Dermis microvascular lymphatic vessel endothelial cell (primary cell): ENCODE results near the gene KHDRBS2. TPM values are rescaled to one million over a fixed set of nuclear protein-coding genes. Genes with fewer than 3 reads are reported as not detected.

Source experiments
- DNase-seq, 2 donors: peaks; one replicate each; pipeline versions ENCODE4 v3.0.0 to v3.0.0-alpha.2; 2010; ENCODE audit warnings: low read depth in 2 of 2
- total RNA-seq: library from RNA; depleted of rRNA; stranded (reverse); fragments of >200 nt; gene quantifications from 2 replicates; pipeline ENCODE4 v1.2.1, GENCODE V29; 2014

KHDRBS2 gene
- total RNA-seq, 1 donor from 2014 or later = not detected

- DNase-seq = no peak
Measured at GRCh38 chr6:62175195-62175594, 110.8 kb downstream of the KHDRBS2 start.

DNA sequence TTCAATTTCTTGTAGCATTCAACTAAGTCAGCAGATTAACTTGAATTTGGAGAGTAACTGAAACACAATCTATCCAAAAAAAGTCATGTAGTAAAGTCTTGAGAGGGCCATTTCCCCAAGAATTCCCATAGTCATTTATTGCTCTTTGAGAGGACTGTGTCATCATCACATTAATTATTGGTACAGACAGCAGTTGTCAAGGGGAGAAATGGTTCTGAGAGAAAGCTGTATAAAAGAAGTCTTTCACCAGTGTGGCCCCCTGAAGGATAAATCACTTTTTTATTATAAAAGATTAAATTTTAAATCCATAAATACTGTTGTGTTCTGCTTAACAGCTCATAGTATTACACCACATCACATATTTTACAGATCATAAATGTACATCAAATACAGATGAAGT, 111.5 kb downstream of the KHDRBS2 start:
- DNase-seq = no peak

DNA sequence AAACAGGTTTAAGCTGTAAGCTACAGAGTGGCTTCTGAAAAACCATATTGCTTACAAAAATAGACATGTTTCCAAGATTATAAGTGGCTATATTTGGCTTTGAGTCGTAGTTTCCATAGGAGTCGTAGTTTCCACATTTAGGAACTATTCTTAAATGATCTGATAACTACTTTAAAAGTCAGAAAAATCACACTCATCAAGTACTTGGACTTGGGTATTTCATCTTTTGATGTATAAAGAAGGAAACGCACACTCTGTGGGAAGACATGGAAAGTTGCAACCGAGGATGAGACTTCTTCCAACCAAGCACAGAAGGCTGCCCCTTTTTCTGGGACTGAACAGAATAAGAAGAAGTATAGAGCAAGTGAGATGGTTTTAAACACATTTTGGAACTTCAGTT, 118.3 kb downstream of the KHDRBS2 start:
- DNase-seq = no peak

GRCh38 chr6:62162858-62163257, 123.2 kb downstream of the KHDRBS2 start:
- DNase-seq = no peak

GRCh38 chr6:62152796-62153195, 133.2 kb downstream of the KHDRBS2 start:
- DNase-seq = no peak

- DNase-seq = peak; percentile 0 to 15
Measured at GRCh38 chr6:62150048-62150663, 135.9 kb downstream of the KHDRBS2 start.

DNA sequence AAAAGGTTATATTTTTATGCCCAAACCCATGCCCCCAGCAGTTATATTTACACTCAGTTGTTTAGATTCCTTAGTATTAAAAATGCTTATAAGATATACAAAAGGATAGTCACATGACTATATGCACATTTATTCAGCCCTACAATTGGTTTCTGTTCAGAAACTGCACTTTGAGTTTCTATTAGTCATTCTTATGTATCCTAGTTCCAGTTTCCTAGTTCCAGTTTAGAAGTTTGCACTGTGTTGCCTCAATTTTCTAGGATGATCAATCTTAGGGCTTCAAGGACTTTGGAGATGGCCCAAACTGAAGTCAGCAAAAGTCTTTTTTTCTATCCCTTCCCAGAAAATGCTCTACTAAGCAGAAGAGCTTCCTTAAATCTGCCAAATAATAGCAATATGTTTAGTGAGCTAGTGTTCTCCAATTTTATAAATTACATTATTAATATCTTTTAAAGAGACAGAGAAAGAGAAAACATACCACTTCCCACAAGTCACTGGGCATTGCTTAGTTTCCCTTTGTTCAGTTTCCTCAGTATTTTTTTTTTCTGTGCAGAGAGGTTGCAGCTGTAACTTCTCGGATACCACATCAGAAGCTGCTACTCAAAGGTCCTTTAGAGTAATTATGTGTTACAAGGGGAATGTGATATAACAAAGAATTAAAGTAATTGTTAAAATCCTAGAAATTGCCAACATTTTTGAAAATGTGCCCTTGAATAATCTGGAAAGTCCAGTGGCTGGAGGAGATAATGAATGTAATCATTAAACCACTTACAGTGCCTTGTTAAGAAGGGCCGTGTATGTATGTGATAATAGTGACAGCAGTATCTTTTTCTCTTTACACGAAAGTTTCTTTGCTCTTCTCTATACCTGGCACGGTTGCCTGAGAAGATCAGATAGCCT, 138.8 kb downstream of the KHDRBS2 start:
- no peak for DNase-seq

- DNase-seq = no peak
Measured at GRCh38 chr6:62129127-62129526, 156.9 kb downstream of the KHDRBS2 start.

GRCh38 chr6:62119401-62119800, 166.6 kb downstream of the KHDRBS2 start:
- no peak for DNase-seq

- no peak for DNase-seq
Measured at GRCh38 chr6:62103186-62103859, 182.7 kb downstream of the KHDRBS2 start.

DNA sequence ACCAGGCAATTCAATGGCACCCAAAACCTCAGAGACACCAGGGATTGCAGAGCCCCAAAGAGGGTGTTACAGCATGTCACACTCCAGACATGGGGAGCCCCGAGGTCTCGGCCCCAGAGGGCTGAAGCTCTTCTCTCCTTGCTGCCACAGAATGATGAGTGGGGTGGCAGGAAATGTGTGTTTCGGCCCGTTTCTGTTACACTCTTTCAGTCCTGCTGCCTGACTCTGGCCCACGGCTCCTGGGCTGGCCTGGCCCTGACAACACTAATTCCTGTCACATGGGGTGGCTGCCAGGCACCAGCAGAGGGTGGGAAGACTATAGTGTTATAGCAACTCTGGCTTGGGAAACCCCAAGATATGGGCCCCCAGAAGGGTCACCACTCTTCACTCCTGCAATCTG, 183.6 kb downstream of the KHDRBS2 start:
- no peak for DNase-seq

GRCh38 chr6:62090442-62091229, 195.4 kb downstream of the KHDRBS2 start:
- no peak for DNase-seq

DNA sequence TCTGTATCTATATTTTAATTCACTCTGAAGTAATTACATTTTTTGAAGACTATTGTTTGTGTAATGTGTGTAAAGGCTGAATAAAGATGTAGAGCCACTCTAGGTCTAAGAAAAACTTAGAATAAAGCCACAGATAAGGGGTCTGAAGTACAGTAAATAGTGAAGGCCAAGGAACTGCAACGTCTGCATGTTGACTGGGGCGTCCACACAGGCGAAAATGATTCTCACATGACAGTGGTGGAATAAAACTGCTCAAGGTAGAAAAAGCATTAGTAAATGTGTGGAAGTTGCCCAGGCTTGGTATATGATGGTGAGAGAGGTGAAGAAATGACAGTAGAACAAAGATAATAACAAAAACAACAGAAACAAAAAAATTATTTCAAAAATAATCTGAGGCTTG, 196.2 kb downstream of the KHDRBS2 start:
- no peak for DNase-seq

DNA sequence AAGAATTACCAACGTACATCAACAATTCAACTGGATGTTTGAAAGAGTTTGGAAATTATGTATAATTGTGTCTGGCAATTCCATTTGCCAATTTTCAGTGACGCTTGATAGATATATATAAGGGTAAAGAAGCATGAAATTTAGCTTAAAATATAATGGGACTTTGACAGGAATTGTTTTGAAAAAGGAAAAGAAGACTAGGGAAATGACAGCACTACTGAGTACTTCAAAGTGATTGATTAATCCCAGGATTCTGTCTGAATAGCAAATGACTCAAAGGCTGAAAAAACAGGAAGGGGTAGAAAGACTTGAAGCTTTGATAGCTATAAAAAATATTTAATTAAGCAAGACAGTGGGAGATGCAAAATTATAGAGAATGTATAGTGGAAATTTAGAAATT, 200.0 kb downstream of the KHDRBS2 start:
- no peak for DNase-seq

DNA sequence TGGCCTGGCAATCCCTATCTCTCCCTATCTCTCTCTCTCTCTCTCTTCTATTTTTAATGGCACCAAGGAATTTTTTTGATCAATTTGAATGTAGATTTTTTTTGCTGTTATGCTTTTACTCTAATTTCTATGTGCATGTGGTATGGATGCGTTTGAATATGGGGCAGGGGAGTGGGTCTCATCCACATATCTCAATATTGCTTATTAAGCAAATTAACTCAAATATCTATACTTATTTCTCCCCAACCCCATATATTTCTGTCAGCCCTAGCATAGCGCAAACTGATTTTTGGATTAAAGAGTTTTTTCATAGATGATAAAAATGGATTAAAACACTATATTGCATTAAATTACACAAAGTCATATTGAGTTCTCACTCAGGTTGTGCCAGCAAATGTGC, 210.2 kb downstream of the KHDRBS2 start:
- DNase-seq = no peak

DNA sequence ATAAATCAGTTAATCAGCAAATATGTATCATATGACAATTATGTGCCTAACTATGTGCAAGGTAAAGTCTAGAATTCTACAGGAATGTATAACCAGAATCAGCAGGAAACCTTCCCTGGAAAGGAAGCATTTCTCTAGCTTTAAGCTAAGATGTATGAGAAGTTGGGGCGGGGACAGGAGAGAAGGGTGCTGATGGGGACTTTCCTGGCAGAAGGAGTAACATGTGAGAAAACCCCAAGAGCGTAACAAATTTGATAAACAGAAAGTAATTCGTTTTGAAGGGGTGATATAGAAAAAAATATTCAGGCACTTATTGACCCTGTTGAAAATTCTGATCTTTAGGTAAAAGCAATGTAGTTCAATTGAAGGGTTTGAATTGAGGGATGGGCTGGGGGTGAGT, 226.1 kb downstream of the KHDRBS2 start:
- no peak for DNase-seq

DNA sequence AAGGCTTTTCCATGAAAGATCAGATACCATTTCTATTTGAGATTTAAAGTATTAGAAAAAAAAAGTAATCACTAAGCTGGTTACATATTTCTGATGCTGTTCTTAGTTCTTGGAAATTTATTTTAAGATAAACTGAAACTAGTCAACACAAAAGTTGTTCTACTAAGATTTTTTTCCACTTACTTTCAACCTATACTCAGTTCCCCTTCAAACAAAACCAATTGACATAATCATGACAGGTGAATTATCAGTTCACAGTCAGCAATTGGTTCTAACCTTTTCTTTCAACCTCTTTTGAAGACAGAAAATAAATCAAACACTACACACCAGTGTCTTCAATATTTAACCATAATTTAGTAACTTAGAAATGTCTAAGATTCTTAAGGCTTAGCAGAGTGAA, 228.7 kb downstream of the KHDRBS2 start:
- DNase-seq = no peak

GRCh38 chr6:62045502-62045901, 240.5 kb downstream of the KHDRBS2 start:
- DNase-seq = no peak

DNA sequence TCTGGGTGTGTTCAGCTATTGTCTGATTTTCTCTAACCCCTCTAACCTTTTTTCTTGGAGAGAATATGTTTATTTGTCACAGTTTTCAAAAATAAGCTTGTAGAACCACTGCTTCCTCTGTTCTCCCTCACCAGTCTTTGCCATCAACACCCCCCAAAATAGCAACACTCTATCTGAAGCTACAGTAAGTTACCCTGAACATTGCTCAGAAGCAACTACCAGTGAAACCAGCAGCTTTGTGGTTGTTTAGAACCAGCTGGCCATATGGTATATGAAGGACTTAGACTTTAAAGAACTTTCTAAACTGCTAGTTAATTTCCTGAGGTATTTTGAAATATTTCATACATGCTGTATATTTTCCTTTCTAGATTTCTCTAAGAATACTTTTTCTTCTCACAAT, 242.9 kb downstream of the KHDRBS2 start:
- no peak for DNase-seq

- DNase-seq = no peak
Measured at GRCh38 chr6:62042429-62042828, 243.6 kb downstream of the KHDRBS2 start.

GRCh38 chr6:62039605-62040004, 246.4 kb downstream of the KHDRBS2 start:
- no peak for DNase-seq

GRCh38 chr6:62037445-62037844, 248.6 kb downstream of the KHDRBS2 start:
- no peak for DNase-seq
